Measurements from ENCODE around the gene MED12. TPM values are rescaled to one million over a fixed set of nuclear protein-coding genes. Genes with fewer than 3 reads are reported as not detected.

The MED12 gene
- total RNA-seq, 1 experiment from 2014 or later, result 19.3 TPM

Other genes with a start within 250 kb of the MED12 start
- gene TEX11, start 209.9 kb upstream of the MED12 start, total RNA-seq (2014; rRNA removed; shearing (Covaris generic)), result 0.36 and 0.88 TPM in 2 replicates
- gene SLC7A3, start 187.5 kb upstream of the MED12 start, total RNA-seq (2014; rRNA removed; shearing (Covaris generic)), result not detected in 2 replicates
- 75.6 and 86.4 TPM in 2 replicates for gene SNX12, start 50.3 kb upstream of the MED12 start, total RNA-seq (2014; rRNA removed; shearing (Covaris generic))
- 4.2 and 4.3 TPM in 2 replicates for gene FOXO4, start 22.7 kb upstream of the MED12 start, total RNA-seq (2014; rRNA removed; shearing (Covaris generic))
- gene CXorf65, start 11.9 kb upstream of the MED12 start, total RNA-seq (2014; rRNA removed; shearing (Covaris generic)), result not detected in 2 replicates
- gene IL2RG, start 7.0 kb upstream of the MED12 start, total RNA-seq (2014; rRNA removed; shearing (Covaris generic)), result not detected in 2 replicates
- gene NLGN3, start 26.2 kb downstream of the MED12 start, total RNA-seq (2014; rRNA removed; shearing (Covaris generic)), result under 0.01 and 0.10 TPM in 2 replicates
- gene GJB1, start 104.6 kb downstream of the MED12 start, total RNA-seq (2014; rRNA removed; shearing (Covaris generic)), result not detected in 2 replicates
- 19.7 and 23.2 TPM in 2 replicates for gene ZMYM3, start 135.5 kb downstream of the MED12 start, total RNA-seq (2014; rRNA removed; shearing (Covaris generic))
- 487 and 489 TPM in 2 replicates for gene NONO, start 165.0 kb downstream of the MED12 start, total RNA-seq (2014; rRNA removed; shearing (Covaris generic))
- gene ITGB1BP2, start 183.2 kb downstream of the MED12 start, total RNA-seq (2014; rRNA removed; shearing (Covaris generic)), result 0.96 and 0.98 TPM in 2 replicates
- gene TAF1, start 247.8 kb downstream of the MED12 start, total RNA-seq (2014; rRNA removed; shearing (Covaris generic)), result 16.0 and 18.8 TPM in 2 replicates

All from RPMI7951 (cell line).